GF-D8 (cell line): ENCODE results near the gene ASIC4.

ENCODE experiments used
- DNase-seq: peaks from one replicate; lab custom pipeline; 2025; lab: John Stamatoyannopoulos, UW

The ASIC4 gene

GRCh38 chr2:219551441-219552381, 37.4 kb downstream of the ASIC4 start:
- no peak for DNase-seq

- no peak for DNase-seq
These were observed 38.3 kb downstream of the ASIC4 start for GRCh38 chr2:219552382-219553167.

GRCh38 chr2:219553168-219553417, 38.8 kb downstream of the ASIC4 start:
- DNase-seq, result no peak

- no peak for DNase-seq
These were observed 39.2 kb downstream of the ASIC4 start for GRCh38 chr2:219553463-219553963.

- DNase-seq, result no peak
These were observed 40.1 kb downstream of the ASIC4 start for GRCh38 chr2:219554350-219554749.

- DNase-seq, result no peak
These were observed 41.7 kb downstream of the ASIC4 start for GRCh38 chr2:219555956-219556355.

- DNase-seq, result no peak
These were observed 42.1 kb downstream of the ASIC4 start for GRCh38 chr2:219556413-219556812.

- DNase-seq, result no peak
These were observed 43.0 kb downstream of the ASIC4 start for GRCh38 chr2:219557320-219557719.

GRCh38 chr2:219557791-219558785, 43.8 kb downstream of the ASIC4 start:
- DNase-seq, result no peak

GRCh38 chr2:219559156-219559915, 45.1 kb downstream of the ASIC4 start:
- no peak for DNase-seq

GRCh38 chr2:219560037-219560892, 46.0 kb downstream of the ASIC4 start:
- no peak for DNase-seq

GRCh38 chr2:219560893-219561178, 46.6 kb downstream of the ASIC4 start:
- no peak for DNase-seq

- no peak for DNase-seq
These were observed 47.1 kb downstream of the ASIC4 start for GRCh38 chr2:219561179-219562048.

- no peak for DNase-seq
These were observed 48.1 kb downstream of the ASIC4 start for GRCh38 chr2:219562049-219563020.

GRCh38 chr2:219563271-219563928, 49.1 kb downstream of the ASIC4 start:
- no peak for DNase-seq

GRCh38 chr2:219565130-219566080, 51.1 kb downstream of the ASIC4 start:
- no peak for DNase-seq
